ELF-1 (cell line): Measurements from ENCODE around the gene SPOCK2.

Experiments
- DNase-seq: peaks from one replicate; pipeline ENCODE4 v3.0.0-alpha.2; 2016; ENCODE audit warnings: low read depth, low spot score

The SPOCK2 gene

DNA sequence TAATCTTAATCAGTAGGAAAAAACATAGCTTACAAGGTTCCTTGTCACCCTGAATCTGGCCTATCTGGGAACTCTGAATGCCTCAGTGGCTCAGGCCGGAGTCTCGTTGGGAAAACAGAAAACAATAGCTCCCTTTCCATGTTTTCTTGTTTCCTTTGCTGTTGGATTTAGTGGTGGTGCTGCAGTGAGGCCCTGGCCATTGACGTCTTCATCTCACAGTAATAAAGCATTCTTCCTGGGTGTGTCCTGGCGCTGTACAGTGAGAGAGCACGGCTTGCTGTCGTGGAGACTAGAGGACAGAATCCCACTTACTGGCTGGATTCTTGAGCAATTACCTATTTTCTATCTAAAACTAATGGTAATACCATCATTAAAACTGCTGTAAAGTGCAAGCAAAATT is 1.3 kb upstream of the SPOCK2 start:
- no peak for DNase-seq

DNA sequence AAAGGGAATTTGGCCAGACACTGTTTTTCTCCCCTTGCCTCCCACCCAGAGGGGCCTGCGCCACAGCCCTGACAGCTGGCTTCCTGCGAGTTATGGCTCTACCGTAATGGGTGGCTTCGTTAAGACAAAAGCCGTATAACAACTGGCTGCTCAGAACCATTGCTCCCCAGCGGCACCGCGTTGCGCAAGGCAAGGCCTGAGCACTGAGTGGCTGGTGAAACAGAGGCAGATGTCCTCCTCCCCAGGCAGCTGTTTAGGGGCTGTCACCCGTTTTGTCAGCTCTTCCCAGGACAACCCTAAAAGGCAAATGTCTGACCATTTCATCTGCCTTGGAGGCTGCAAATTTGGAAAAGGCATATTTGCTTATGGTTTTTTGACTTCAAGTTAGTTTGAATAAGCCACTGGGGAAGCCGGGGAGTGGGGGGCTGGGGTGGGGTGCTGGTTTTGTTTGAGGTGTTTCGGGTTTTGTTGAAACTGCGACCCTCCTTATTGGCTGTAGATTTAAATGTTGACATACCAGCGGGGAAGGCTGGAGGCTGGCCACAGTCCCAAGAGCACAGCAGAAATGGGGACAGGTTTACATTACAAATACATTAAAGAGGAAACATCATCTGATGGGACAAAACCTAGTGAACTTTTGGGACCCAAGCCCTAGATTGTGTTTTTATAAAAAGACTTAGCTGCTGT is 681 bp upstream of the SPOCK2 start:
- DNase-seq: no peak

DNA sequence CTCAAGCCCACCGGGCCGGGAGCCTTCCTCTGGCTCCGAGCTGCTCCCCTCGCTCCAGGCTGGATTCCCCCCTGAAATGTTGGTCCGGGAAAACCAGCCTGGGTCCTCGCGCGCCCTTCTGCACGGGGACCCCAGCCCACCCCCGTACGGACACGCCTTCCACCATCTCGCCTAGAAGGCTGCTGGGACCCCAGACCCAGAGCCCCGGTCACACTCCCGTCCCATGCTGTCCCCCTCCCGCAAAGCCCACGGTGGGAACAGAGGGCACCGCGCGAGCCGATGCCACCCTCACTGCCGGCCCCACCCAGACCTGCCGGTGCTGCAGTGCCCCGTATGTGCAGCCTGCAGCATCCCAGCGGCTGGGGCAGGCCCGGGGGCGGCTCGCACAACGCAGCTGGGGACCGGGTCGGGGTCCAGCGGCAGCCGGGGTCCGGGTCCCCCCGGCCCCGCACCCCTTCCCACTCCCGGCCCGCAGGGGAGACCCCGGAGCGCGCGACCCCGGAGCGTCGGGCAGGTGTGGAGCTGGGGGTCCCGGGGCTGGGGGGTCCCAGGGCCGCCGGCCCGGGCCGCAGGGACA is 871 bp downstream of the SPOCK2 start:
- DNase-seq: no peak

- peak; percentile 67 for DNase-seq
These were observed 1.6 kb downstream of the SPOCK2 start for GRCh38 chr10:72086466-72087391.

DNA sequence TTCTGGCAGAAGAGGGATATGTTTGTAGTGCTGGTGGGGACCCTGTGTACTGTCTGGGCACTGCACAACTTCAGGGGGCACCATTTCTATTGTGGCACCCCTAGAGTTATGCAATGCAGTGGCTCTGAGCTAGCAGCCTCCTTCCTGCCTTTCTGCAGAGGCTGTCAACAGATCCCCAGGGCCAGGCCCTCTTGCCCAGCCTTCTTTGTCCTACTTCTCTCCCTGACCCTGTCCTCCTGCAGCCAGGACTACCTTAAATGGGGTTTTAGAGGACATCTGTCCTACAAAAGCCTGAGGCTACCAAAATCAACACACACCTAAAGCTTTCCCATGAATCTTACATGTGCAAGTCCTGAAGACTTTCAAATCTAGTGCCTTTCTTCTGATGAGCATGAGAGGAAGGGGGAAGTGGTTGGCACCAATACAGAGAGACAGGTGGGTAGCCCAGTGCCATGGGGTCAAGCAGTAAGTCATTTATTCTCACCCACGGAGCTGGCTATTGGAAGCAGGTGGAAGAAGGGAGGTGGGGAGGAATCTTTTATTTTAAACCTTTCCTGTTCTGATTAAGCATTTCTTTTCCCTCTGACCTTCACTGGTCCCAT is 2.4 kb downstream of the SPOCK2 start:
- DNase-seq: no peak

GRCh38 chr10:72085166-72085565 is 3.2 kb downstream of the SPOCK2 start:
- DNase-seq: no peak

DNA sequence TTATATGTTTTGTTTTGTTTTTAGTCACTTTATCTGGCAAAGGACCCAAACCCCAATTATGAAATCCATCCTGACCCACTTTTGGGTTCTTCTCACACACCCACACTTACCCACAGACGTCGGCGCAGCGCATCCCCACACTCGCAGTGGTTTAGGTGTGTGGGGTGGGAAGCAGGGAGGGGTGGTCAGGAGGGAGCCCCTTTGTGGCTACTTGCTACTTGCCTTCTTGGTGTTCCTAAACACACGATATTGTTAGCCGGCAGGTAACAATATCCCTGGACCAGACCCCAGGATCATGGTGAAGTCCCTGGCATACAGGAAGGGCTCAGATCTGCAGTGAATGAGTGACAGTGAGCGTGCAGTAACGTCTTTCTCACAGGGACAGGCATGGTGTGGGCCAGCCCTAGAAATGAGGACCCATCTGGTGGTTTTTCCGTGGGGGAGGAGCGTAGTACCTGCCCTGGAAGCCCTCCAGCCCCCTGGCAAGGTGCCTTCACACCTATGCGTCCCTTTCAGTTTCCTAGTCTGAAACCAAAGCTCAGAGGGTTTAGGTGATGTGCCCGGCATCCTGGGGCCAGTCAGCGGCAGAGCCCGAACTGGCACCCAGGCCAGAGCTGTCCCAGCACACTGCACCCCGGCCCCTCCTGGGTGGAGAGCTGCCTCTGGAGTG is 4.4 kb downstream of the SPOCK2 start:
- DNase-seq: no peak

- DNase-seq: no peak
These were observed 5.2 kb downstream of the SPOCK2 start for GRCh38 chr10:72082856-72083789.

DNA sequence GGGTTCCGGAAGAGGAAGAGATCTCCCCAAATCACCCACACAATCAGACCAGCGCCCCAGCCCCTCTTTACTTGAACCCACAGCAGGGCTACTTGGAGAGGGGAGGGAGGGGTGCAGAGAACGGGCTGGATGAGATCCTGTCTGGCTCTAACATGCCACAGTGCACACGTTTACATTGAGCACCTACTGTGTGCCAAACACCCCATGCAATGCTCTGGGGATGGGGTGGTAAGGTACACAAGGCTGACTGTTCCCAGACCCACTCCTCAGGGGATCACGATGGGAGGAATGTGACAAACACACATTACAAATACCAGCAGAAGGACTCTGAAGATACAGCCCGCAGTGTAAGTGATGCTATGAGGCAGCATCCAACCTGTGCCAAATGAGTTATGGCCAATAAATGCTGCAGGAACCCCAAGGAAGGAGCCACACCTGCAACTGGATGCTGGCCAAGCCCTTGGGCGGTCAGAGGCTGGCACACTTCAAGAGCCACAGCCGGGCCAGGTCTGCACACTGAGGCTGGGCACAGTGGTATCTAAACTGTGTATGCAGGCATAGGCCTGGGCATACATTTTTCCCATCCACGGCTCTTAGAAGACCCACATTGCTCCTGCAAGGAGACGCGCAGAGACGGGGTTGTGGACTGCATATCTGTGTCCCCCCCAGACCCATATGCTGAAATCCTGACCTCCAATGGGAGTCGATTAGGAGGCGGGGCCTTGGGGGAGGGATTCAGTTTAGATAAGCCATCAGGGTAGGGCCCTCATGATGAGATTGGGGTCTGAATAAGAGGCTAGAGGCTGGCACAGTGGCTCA is 6.4 kb downstream of the SPOCK2 start:
- no peak for DNase-seq

DNA sequence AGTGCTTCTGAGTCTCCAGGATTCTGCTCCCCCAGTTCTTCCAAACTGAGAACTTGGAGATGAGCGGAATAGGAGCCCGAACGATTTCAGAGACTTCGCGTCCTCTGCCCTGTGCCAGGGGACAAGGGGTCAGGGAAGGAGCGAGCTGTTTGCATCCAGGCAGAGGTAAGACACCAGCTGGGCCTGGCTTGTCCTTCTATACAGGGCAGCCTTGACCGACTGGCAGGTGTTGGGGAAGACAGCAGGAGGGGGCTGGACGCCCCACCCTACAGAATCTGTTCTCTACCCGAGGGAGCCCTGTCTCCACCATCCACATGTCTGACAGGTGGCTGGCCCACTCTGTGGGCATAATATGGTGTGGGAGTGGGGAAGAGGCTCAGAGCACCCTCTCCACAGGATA is 7.1 kb downstream of the SPOCK2 start:
- DNase-seq: no peak

DNA sequence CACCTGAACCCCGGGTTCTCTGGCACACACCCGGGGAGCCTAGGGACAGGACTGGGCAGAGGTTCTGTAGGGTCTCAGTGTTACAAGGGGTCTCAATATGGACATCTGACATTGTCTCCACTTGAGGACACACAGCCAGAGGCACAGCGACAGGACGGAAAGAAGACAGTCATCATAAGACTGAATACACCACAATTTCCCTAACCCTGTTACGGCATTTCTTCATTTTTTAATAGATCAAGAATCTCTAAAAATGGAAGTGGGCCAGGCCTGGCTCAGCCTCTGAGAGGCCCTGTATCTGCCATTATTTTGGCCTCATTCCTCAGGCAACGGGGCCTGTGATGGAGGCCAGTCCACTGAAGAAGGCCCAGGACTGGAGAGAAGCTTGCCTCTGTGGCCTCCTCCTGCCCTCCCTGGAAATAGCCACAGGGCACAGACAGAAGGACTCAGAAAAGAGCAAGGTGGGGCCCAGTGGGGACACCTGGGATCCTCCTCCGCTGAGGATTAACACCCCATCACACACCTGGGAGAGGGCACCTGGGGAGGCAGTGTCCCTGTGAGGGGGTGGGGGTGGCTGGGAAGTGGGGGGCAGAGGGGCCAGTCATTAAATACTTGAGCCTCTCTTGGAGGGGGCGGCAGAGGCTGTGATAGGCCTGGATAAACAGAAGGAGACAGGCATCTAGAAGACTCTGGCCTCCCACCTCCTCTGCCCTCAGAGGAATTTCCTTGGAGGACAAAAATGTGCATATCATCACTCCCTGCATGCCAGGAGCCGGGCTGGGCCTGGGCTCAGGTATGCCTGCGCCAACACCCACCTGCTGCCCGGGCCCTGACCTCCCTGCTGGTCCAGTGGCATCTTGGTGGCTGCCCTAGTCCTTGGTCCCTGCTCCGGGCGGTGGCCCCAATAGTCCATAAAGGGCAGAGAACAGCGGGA is 8.0 kb downstream of the SPOCK2 start:
- no peak for DNase-seq

GRCh38 chr10:72079356-72079755 is 9.0 kb downstream of the SPOCK2 start:
- no peak for DNase-seq

- no peak for DNase-seq
These were observed 10.9 kb downstream of the SPOCK2 start for GRCh38 chr10:72077275-72077990.

DNA sequence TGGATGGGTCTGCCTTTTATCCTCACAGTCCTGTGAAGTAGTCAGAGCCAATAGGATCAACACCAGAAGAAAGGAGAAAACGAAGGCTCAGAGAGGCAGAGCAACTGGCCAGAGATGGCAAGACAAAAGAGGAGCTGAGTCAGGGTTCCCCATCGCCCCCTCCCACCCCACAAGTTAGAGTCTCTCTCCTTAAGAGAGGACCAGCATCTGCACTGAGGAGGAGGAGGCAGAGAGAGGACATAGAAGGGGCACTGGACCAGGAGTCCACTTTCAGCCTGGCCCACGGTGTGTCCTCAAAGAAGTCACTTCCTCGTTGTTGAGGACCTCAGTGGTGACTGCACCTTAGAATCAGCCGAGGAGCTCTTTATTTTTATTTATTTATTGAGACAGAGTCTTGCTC is 11.6 kb downstream of the SPOCK2 start:
- DNase-seq: no peak

DNA sequence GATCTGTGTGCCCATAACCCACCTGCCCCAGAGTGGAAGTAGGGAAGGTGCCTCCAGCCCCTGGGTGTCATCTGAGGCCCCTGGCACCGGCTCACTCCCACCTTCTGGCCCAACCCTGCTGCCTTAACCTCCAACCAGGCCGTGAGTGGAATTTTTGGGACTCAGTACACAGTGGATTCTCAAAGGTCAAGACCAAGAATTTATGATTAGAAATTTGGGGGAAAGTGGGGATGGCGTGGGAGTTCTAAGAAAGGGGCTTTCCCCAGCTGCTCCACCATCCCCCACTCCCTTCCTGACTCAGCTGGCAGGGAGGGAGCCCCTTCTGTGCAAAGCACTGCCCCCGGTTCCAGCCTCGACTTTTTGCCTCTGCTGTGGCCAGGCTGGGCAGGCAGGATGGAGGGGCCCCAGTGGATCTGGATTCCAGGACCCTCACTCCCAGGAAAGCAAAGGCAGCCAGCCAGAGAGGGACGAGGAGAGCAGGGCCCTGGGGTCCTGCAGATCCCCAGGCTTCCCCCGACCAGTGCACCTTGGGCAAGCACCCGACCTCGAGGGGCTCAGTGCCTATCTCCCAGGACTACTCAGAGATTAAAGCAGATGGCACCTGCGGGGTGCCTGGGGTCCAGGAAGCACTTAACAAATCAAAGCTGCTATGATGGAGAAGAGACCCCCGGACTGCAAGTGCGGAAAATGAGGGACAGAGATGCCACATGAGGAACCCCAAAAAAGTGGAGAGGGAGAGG is 12.8 kb downstream of the SPOCK2 start:
- no peak for DNase-seq

GRCh38 chr10:72074574-72075375 is 13.6 kb downstream of the SPOCK2 start:
- no peak for DNase-seq
